Gastrocnemius medialis (tissue), 4 donors: ENCODE data around the gene NES. TPM values are rescaled to one million over a fixed set of nuclear protein-coding genes. Genes with fewer than 3 reads are reported as not detected.

ENCODE experiments used
- ATAC-seq, 2 donors: fragments of 150-250 bp; one replicate each; pipeline ENCODE4 v1.9.1; 2016
- DNase-seq, 2 donors: peaks; one replicate each; pipeline ENCODE4 v3.0.0-alpha.2; 2019
- H3K27ac ChIP-seq, 4 donors: fragments of 200-600 bp; sonication (generic); 1 replicate in 1 of 4; 2 replicates in 3 of 4; pipeline ENCODE4 v1.5.1; 2016 to 2018; ENCODE audit warnings: mild to moderate bottlenecking in 2 of 4, moderate library complexity in 1 of 4
- H3K27me3 ChIP-seq, 3 donors: fragments of 200-600 bp; sonication (generic) in 2 of 3; 1 replicate in 1 of 3; 2 replicates in 2 of 3; pipeline versions ENCODE4 v1.5.1 to v1.6.0; 2016 to 2019; ENCODE audit warnings: mild to moderate bottlenecking in 1 of 3, moderate library complexity in 1 of 3
- H3K36me3 ChIP-seq, 2 donors: fragments of 200-600 bp; sonication (generic) in 1 of 2; one replicate each; pipeline ENCODE4 v1.5.1; 2017 to 2018
- H3K4me1 ChIP-seq, 2 donors: fragments of 200-600 bp; sonication (generic) in 1 of 2; one replicate each; pipeline ENCODE4 v1.5.1; 2016 to 2017; ENCODE audit warnings: mild to moderate bottlenecking in 2 of 2
- H3K4me3 ChIP-seq, 4 donors: fragments of 200-600 bp; sonication (generic) in 3 of 4; 1 replicate in 1 of 4; 2 replicates in 3 of 4; pipeline ENCODE4 v1.5.1; 2016 to 2019; ENCODE audit warnings: mild to moderate bottlenecking in 2 of 4
- H3K9me3 ChIP-seq, 3 donors: fragments of 200-600 bp; sonication (generic) in 2 of 3; 1 replicate in 1 of 3; 2 replicates in 2 of 3; pipeline ENCODE4 v1.5.1; 2016 to 2019
- CTCF ChIP-seq, 5 experiments: fragments of 450-650 bp in 3 of 5; fragments of 200-600 bp in 2 of 5; sonication (generic) in 2 of 5; IDR thresholded peaks in 4 of 5; conservative IDR thresholded peaks in 1 of 5; 1 replicate in 4 of 5; 2 replicates in 1 of 5; pipeline ENCODE4 v1.5.1; 2016 to 2019; ENCODE audit warnings: antibody characterized with exemption in 5 of 5, mild to moderate bottlenecking in 3 of 5, moderate library complexity in 3 of 5
- POLR2A ChIP-seq, 2 donors: fragments of 450-650 bp; IDR thresholded peaks; one replicate each; pipeline ENCODE4 v1.6.1; 2017; ENCODE audit warnings: antibody characterized with exemption in 2 of 2, mild to moderate bottlenecking in 2 of 2, moderate library complexity in 2 of 2
- in situ Hi-C, 4 donors: fragments of 200-750 bp; cut with MboI; loops; one replicate each; pipeline versions ENCODE4 v1.15.0 to v1.8.0; 2017; ENCODE audit warnings: low sequenced_read_pairs in 4 of 4
- intact Hi-C: fragments of 100-400 bp; cut with DNase I; formaldehyde crosslinking; loops from one replicate; pipeline ENCODE4 v1.15.1; 2023; ENCODE audit warnings: low total_unique reads
- total RNA-seq, 4 donors: library from RNA; depleted of rRNA; stranded (reverse); fragments of >200 nt; gene quantifications; one replicate each; pipeline versions ENCODE4 v1.1.0 to v1.2.3, GENCODE V29; 2016

NES gene
- total RNA-seq, 4 donors from 2014 or later: 13.7 to 60.9 (median 26.4) TPM

DNA sequence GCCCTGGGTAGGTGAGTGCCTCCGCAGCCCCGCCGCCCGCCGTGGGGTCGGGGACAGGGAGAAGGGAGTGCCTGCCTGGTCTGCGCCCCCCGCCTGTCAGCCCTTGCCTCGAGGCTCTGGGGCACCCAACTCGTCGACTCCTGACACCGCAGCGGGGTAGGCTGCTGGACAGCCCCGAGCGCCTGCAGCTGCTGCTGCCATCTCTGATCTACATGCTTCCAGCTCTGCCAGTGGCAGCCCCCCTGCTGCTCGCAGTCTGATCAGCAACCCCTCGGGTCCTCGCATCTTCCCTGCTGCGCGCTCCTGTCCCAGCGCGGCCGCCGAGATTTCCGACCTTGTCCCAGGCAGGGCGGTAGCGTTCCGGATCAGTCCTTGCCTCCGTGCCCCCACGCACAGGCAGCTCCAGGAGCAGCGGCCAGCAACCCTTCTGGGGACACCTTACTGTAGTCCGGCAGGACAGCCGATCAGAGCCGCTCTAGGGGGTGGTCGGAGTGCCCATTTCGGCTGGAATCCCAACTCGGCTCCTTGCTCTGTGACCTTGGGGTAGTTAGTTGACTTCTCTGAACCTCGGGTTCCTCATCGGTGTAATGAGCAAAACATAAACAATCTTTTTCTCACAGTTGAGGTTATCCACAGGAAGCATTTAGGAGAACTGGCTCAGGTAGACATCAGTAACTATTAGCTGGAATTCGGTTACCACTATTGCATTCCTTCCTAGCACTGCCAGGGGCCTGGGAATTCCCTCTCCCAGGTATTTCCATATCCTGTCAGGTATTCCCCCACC, 34.8 kb downstream of the NES start:
- no peak overlapping the region for H3K27ac ChIP-seq
- H3K4me1 ChIP-seq: peaks cover 14 to 31% of the 10 kb centered on the region in 2 donors
- TF ChIP-seq POLR2A (IDR thresholded peaks at IDR 0.05) (no peak), CTCF (IDR thresholded peaks at IDR 0.05 in 4 of 5, conservative IDR thresholded peaks at IDR 0.05 in 1 of 5) (no peak)
- no peaks in the 10 kb centered on the region for H3K36me3 ChIP-seq
- peaks cover 33 to 38% (median 35%) of the 10 kb centered on the region in 3 donors for H3K27me3 ChIP-seq
- peak overlapping the region; percentile 45 to 54 (median 48) for H3K4me3 ChIP-seq
- no peak for ATAC-seq
- in situ Hi-C loops: no loop called here
- intact Hi-C loops: no loop called here
- no peaks in the 10 kb centered on the region for H3K9me3 ChIP-seq
- no peak for DNase-seq

DNA sequence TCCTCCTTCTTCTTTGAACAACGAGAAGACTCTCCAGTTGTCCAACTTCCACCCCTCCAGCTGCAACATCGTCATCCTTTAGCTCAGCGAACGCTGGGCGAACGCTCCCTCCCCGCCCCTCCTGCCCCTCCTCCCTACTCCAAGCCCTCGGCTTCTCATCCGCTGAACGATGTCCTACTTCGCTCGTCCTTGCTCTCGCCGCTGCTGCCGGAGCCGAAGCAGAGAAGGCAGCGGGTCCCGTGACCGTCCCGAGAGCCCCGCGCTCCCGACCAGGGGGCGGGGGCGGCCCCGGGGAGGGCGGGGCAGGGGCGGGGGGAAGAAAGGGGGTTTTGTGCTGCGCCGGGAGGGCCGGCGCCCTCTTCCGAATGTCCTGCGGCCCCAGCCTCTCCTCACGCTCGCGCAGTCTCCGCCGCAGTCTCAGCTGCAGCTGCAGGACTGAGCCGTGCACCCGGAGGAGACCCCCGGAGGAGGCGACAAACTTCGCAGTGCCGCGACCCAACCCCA, 35.4 kb downstream of the NES start, which contains the start of gene BCAN:
Gene BCAN (plus strand): TSS at position 357 of the 504 bp plus-strand sequence. CDS start 3,938 bp downstream, outside the sequence.
- Histone ChIP-seq H3K4me3 (peak within 1 kb of the TSS; percentile 45 to 54 (median 48)), H3K36me3 (no peaks in the 10 kb centered on the region), H3K27ac (no peak within 1 kb of the TSS), H3K27me3 (peaks cover 28 to 35% (median 29%) of the 10 kb centered on the region in 3 donors), H3K9me3 (no peaks in the 10 kb centered on the region), H3K4me1 (peaks cover 14 to 31% of the 10 kb centered on the region in 2 donors)
- intact Hi-C loops: no loop called here
- ATAC-seq (no peak), DNase-seq (no peak)
- TF ChIP-seq CTCF (IDR thresholded peaks at IDR 0.05 in 4 of 5, conservative IDR thresholded peaks at IDR 0.05 in 1 of 5): no peak
- no peak for TF ChIP-seq POLR2A (IDR thresholded peaks at IDR 0.05)
- in situ Hi-C loops: no loop called here

DNA sequence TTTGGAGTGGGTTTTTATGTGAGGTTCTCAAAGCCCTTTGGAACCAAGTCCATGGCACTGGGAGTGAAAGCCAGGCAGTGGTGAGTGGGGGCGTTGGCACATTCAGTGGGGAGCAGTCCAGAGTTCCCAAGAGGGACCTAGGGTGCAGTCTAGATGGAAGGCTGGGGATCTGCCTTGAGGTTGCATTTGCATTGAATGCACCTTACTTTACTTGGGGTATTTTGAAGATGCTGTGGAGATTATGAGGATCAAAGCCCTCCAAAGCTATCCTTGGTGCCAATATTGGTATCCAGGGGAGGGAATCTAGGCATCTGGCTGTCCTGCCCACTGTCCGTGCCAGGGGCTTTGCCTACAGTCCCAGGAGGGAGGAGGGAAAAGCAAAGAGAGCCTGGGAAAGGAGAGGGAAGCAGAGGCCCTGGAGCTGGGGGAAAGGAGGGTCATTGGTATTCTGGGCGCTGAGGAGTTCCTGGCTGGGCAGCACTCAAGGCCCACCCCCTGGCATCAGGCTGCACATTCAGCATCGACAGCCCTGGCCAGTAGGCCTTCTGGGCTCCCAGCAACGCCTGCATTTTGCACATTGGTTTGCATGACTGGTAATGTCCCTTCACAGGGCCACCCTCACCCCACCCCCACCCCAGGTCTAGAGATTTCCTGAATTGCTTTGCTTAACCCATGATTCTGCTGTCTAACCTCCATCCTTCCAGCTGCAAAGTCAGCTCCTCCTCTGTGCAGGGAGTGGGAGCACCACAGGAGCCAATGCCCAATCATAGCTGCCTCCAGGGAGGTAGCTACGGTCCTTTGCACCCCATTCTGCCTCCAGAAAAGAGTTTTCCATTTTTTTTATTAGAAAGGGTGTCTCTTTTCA, 36.1 kb downstream of the NES start:
- in situ Hi-C loops (no loop called here), intact Hi-C loops (no loop called here)
- Histone ChIP-seq H3K36me3 (no peaks in the 10 kb centered on the region), H3K27ac (no peak overlapping the region), H3K4me1 (peaks cover 14 to 31% of the 10 kb centered on the region in 2 donors), H3K27me3 (peaks cover 22 to 29% (median 25%) of the 10 kb centered on the region in 3 donors), H3K9me3 (no peaks in the 10 kb centered on the region), H3K4me3 (peak overlapping the region in 3 of 4 donors; percentile 45 to 49 (median 47))
- no peak for ATAC-seq
- DNase-seq: no peak
- no peak for TF ChIP-seq POLR2A (IDR thresholded peaks at IDR 0.05)
- TF ChIP-seq CTCF (IDR thresholded peaks at IDR 0.05 in 4 of 5, conservative IDR thresholded peaks at IDR 0.05 in 1 of 5): no peak

DNA sequence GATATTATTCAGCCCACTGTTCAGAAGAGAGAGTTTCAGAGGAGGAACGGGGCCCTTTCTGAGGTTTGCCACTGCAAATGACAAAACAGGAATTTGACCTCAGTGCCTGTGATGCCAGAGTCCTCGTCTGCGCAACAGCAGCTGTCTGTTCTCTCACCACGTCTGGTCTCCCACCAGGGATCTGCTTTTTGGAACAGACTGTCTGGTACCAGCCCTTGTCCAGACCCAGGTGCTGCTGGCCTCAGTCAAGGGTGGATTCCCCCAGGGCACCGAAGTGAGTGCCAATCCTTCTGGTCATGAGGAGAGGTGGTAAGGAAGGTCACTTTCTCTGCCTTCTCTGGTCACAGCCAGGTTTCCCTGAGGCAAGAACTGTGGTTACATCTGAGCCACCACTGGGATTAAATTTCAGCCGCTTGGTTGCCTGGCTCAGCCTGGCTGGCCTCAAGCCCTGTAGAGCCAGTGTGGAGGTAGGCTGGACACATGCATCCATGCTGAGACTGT, 37.6 kb downstream of the NES start:
- DNase-seq (peak in 1 of 2 donors; percentile 81), ATAC-seq (peak; percentile 80 to 96)
- Histone ChIP-seq H3K4me3 (no peak overlapping the region), H3K9me3 (no peaks in the 10 kb centered on the region), H3K27me3 (peaks cover 11 to 21% (median 15%) of the 10 kb centered on the region in 3 donors), H3K4me1 (peaks cover 14 to 31% of the 10 kb centered on the region in 2 donors), H3K36me3 (no peaks in the 10 kb centered on the region), H3K27ac (peak overlapping the region in 3 of 4 donors; percentile 62 to 72 (median 71))
- in situ Hi-C loops (no loop called here), intact Hi-C loops (no loop called here)
- TF ChIP-seq CTCF (IDR thresholded peaks at IDR 0.05 in 4 of 5, conservative IDR thresholded peaks at IDR 0.05 in 1 of 5) (no peak), POLR2A (IDR thresholded peaks at IDR 0.05) (no peak)
